ENCODE data around the gene EXOC3L1.

The EXOC3L1 gene

DNA sequence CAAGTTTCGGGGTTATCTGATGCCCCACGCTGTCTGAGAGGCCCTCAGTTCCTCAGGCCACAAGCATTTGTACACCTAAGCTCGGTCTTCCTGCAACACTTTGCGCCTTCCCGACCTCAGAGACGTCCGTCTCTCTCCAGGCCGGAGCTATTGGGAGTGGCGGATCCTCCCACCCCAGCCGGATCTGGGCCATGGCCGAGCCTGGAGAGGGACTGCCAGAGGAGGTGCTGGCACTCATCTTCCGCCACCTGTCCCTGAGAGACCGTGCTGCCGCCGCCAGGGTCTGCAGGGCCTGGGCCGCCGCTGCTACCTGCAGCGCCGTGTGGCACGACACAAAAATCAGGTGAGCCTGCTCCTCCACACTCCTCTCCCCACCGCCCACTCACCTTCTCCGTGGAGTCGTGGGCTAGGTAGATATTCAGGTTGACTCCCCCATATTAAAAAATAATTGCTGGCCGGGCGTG is 28.3 kb downstream of the EXOC3L1 start:
- DNase-seq = no peak

DNA sequence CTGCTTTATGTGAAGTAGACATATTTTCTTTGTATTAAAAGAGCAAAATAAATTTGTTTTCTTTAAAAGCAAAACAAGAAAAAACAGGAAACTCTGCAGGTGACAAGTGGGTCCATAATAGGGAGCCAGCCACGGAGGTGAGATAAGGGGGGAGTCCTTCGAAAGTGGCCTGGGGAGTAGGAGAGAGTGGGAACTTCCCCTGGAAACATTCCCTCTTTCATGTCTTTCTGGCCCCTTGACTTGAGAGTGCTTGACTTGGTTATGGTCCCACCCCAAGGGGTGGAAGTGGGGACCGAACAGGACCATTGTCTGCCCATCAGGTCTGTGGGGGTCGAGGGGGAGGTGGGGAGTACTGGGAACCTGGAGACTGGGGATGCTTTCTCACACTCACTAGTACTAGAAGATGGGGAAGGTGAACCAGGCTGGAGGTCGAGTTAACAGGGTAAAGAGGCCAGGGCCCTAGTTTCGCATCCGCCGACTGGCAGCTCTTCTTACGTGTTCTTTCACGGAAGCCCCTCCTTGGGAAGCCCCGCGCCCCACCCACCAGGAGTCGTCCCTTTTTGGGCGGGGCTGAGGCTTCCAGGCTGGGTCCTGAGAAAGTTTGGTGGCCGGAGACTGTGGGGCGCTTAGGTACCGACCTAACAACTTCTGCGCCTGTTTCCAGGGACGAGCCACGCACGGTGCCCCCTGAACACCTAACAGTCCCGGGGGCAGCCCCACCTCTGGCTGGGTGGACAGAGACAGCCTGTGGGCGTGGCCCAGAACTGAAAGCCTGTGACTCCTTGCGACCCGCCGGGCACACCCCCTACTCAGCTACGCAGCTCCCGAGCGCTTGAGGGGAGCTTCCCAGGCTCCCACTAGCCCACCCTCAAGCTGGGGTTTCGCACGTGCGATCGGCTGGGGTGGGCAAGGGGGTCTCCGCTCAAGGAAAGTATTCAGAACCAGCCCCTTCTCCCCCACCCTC is 31.0 kb downstream of the EXOC3L1 start:
- no peak for DNase-seq

DNA sequence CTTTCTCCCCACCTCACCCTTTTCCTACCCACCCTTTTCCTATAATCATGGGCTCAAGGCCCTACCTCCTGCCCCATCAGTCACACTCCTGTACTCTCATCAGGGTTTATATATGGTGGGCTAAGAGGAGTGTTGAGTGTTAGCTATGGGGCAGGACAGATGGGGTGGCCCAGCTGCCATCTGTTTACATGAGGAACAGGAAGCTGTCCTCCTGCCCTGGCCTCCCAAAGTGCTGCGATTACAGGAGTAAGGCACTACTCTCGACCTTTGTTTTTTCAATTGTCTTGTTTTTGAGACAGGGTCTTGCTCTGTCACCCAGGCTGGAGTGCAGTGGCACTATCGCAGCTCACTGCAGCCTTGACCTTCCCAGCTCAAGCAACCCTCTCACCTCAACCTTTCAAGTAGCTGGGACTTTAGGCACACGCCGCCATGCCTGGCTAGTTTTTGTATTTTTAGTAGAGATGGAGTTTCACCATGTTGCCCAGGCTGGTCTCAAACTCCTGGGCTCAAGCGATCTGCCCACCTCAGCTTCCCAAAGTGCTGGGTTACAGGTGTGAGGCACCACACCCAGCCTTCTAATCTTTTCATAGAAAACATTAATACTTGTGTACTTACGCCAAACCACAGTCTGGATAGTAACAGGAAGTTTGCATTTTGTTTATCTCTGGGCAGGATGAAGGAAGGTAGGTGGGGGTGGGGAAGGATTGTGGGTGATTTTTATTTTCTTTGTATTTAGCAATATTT is 31.9 kb downstream of the EXOC3L1 start:
- DNase-seq = no peak

DNA sequence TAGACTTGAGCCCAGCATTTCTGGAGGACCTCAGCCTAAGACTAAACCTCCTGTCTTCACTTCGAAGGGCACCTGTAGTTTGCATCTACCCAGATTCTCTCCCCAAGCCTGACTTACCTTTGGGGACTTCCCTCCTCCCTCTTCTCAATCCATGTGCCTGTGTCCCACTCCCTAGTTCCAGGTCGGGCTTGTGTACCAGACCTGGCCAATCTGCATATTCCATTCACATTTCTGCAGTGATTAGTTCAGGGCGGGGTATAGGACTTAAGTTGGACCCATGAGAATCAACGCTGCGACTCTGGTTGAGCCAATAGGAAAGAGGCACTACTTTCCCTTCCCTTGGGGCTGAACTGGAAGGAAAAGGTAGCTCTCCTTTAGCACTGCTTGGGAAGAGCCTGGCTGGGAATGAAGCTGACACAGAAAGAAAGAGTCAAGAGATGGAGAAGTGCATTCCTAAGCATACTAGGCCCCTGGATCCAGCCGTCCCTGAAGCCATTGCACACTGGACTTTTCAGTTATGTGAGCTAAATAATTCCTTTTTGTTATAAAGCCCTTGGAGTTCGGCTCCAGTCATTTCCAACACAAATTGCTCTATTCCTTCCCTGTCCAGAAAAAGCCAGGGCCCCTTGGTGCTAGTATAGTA is 32.7 kb downstream of the EXOC3L1 start:
- no peak for DNase-seq

DNA sequence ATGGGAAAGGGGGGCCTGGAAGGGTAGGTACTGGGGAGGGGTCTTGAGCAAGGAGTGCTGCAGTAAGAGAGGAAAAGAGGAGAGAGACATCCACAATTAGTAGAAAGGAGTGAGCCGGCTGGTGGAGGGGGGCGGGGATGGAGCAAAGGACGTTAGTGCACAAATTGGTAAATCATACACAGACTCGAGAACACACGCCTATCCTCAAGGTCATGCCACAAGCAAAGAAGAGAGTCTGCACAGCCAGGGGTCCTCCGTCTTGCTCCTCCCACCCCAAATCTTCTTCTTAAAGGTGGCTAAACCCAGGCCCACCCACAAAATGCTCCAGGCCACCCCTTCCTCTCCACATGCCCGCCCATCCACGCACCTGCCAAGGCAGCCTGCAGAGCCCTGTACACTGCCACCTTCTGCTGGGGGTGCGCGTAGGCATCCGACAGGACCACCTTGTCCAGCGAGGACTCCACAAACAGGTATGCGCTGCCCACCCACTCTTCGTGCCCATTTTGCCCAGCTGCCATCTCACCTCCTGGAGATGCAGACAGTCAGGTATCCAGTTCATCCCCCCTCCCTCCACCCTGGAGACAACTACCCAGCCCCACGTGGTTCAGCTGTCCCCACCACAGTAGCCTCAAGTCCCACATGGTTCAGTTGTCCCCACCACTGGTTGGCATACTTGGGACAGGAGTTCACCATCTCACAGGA is 33.6 kb downstream of the EXOC3L1 start:
- DNase-seq = no peak

DNA sequence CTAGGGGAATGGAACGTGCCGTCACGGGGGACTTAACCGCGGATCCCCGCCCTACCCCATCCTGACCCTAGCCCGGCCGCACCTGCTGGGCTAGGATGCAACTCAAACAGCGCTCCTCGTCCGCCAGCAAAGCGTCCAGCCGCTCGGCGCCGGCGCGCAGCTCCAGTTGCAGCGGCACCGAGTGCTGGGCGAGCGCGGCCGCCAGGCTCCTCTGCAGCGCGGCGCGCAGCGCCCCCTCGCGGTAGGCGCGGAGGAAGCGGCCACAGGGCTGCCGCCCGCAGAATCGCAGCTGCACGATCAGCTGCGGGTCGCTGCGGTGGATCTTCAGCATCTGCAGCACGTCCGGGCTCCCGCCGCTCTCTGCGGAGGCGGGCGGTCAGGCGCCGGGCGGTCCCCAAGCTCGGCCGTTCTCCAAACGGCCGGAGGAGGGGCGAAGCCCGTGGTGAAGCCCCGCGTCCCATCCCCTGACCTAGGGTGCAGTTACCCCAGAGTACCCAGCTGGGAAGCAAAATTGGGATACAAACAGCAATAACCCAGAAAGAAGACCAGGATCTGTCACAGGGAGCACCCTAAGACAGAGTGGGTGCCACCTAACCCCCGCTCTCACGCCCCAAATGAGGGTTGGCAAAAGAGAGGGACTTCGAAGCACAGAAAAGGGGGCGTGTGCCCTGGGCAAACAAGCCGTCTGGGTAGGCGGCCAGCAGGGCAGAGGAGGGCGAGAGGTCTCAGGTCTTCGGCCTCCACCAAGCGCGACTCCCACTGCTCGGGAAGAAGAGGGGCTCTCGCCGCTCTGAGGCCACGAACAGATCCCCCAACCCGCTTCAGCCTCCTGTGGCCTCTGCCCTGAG is 34.4 kb downstream of the EXOC3L1 start:
- peak; percentile 44 for DNase-seq

DNA sequence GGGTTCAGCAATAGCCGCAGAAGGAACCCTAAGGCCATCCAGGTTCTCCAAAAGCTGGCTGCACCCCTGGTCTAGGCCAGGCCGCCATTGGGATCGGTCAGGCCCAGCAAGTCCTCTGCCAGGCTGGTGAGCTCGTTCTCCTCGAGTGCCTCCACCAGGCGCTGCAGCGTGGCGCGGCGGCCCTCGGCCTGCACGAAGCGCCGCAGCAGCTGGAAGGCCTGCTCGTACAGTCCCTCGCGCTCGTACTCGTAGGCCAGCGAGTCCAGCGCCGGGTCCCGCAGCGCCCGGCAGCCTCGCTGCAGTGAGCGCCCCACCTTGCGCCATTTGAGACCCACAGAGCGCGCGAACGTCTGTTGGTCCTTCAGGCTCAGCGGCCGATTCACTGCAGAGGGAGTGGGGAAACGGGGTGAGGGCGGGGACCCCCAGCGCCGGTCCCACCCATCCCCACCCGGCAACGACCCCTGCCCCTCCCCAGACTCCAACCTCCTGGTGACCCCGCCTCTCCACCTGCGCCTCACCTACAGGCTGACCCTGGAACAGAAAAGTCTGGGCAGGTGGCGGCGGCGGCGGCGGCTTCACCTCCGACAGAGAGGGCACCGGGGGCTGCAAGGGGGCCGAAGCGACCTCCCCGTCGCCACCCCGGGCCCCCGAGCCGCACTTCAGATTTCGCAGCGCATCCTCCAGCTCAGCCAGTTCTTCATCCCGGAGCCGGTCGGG is 35.2 kb downstream of the EXOC3L1 start:
- no peak for DNase-seq

DNA sequence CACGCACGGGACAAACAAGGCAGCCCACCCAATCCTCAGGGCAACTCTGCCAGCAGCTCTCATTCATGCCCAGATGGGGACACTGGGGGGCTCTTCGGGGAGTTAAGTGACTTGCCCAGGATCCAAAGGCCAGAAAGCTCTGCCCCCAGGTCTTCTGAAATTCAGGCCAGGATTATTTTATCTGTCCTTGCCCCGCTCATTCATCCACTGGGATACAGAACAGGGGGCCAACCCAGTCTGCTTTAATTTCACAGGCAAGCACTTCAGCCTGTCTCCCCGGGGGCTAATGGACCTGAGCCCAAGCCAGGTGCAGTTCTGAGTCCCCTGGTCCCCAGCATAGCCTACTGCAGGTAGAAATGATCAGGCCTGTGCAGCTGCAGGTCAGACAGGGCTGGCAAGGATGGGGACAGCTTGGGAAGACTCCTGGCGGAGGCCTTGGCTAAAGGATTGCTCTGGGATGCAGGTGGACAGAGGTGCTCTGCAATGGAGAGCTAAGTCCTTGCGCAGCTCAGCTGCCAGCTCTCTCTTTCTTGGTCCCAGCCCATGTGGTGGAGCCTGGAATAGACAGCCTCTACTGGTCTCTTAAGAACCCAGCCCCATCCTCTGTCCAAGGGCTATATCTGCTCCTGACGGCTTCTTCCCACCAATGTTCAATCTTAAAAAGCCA is 38.4 kb downstream of the EXOC3L1 start:
- DNase-seq = no peak

DNA sequence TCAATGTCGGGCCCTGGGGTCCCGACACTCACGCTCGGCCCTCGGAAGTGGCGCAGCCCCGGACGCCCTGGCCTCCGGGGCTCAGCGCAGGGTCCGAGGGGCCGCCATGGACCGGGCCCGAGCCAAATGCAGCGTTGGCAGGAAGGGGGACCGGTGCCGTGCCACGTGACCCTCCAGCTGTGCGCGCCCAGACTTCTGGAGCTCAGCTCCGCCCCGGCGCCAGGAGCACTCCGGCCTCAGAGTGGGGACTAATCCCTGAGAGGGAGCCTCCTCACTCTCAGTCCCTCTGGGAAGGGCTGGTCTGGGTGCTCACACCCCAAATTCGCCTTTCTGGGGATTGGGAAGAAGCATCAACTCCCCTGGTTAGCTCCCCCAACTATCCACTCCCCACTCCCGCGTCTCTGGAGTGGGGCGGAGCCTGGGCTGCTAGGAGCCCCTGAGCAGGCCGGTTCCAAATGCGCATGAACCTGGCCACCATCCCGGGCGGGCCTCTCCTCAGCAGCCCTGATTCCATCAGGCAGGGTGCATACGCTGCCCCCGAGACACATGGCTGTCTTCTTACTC is 39.0 kb downstream of the EXOC3L1 start, which contains the start of gene B3GNT9:
TSS of gene B3GNT9 (minus strand) at position 166 of the 564 bp plus-strand sequence. CDS start 513 bp downstream, outside the sequence.
- peak; percentile 51 for DNase-seq

DNA sequence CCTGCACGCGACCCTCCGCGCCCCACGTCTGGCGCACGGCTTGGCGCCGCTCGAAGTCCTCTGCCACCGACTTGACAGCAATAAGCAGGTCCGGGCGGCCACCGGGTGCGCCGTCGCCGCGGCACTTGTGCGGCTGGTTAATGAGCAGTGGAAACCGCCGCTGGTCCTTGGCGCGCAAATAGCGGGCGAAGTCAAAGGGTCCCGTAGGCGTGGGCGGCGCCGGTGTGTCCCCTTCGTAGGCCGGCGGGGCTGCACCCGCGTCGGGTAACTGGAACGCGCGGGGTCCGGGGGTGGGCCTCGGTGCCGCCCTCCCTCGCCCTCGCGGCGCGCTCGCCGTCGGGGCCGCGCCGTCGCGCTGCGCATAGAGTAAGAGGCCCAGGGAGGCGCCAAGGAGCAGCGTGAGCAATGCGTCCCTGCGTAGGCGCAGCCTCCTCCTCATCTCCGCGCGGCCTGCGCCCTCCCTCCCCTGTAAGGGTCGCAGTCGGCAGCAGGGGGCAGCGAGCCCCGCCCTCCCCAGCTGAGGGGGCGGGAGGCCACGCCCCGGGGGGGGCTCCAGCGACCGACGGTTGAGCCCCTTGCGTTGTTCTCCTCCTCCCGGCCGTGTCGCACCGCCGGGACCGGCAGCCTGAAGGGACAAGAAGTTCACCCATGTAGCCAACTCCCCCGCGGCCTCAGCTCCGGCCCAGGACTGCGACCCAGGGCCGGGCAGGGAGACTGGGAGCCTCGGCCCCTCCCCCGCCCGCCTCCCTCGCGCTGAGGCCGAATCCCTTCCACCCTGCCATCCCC is 39.7 kb downstream of the EXOC3L1 start:
- no peak for DNase-seq

DNA sequence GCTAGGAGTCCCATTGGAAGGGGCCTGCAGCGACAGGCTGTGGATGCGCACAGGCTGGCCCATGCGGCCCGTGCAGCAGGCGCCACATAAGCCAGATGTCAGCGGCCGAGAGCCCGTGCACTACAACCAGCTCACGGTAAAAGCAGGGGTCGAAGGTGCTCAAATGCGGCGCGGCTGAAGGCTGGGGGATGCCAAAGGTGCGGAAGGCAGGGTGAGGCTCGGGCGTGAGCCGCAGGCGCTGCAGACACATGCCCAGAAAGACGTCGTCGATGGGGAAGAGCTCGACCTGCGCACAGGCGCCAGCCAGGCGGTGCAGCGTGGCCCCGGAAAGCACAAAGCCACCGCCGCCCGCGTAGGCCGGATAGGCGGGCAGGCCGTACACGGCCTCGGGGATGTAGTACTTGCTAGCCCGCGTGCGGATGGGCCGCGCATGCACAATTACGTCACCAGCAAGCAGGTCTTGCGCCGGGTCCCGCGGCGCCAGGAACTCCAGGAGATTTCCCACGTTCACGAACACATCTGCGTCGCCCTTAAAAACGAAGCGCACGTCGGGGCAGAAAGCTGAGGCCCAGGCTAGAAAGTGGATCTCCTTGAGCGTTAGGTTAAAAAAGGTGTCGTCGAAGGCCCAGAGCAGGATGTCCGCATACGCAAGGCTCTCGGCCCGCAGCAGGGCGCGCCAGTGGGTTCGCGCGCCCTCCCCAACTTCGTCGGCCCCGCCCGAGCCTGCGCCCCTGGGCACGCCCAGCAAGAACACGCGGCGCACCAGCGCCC is 40.5 kb downstream of the EXOC3L1 start:
- DNase-seq = no peak

DNA sequence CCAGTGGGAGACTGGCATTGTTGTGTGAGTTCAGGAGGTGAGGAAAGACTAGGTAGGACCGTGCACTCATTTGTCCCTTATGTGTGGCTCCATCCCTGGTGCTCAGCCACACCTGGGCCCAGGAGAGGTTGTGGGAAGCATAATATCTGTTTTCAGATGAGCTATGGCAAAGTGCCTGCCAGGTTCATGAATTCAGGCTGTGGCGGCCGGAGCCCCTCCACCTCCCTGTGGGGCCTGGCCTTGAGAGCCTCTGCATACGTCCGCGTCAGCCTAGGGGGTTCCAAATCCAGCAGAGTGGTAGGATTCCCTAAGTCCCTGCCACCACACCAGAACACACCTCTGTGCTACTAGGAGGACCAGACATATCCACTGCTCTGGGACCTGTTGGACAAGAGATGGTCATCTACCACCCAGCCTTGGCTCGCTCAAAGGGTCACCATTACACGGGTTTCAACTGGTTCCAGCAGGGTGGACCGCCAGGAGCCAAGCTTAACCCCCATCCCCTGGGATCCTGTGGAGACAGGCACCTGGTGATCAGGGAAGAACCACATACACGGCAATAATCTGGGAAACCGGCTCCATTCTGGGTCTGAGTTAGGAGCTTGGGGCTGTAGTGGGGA is 41.2 kb downstream of the EXOC3L1 start:
- no peak for DNase-seq

DNA sequence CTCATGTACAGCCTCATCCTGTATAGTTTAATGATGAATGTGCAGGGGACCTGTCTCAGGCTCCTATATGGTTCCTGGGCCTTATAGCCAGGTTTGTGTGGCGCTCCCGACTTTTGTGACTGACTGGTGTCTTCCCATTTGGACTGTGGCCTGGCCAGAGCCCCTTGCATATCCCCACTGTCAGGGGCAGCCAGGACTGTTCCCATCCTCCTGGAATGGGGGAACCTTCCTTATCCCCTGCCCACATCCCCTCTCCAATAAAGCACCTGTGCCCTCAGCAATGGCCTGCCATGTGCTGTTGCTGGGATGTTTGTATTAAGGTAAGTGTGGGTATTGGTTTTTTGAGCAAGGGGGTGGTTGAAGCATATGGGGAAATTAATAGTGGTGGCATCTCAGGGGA is 41.7 kb downstream of the EXOC3L1 start:
- DNase-seq = no peak

DNA sequence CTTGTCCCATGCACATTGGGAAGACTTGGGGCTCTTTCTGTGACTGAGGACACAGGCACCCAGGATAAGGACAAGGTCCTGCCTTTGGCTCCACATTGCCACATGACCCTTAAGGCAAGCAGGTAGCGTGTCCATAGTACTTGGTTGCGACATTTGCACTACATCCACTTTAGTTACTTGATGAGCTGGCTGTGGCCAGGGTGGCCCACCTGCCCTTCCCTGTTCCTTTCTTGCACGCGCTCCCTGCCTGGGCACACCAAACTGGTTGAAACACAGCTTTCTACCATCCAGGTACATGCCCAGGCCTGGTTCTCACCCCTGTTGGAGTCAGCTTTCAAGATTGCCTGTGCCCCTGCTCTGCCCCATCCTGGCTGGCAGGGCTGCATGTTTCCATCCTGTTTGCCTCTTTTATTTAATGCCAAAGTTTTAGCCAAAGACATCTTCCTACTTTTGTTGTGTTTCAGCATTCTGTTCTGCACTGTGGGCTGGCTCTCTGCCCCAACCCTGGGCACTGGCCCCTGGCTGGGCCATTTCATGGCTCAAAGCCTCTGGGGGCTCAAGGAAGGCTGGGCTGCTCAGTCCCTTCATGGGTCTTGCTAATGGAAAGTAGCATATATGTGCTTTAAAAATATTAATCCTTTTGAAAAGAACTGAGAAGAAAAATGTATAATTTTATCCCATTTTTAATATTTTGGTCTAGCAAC is 42.3 kb downstream of the EXOC3L1 start:
- no peak for DNase-seq

DNA sequence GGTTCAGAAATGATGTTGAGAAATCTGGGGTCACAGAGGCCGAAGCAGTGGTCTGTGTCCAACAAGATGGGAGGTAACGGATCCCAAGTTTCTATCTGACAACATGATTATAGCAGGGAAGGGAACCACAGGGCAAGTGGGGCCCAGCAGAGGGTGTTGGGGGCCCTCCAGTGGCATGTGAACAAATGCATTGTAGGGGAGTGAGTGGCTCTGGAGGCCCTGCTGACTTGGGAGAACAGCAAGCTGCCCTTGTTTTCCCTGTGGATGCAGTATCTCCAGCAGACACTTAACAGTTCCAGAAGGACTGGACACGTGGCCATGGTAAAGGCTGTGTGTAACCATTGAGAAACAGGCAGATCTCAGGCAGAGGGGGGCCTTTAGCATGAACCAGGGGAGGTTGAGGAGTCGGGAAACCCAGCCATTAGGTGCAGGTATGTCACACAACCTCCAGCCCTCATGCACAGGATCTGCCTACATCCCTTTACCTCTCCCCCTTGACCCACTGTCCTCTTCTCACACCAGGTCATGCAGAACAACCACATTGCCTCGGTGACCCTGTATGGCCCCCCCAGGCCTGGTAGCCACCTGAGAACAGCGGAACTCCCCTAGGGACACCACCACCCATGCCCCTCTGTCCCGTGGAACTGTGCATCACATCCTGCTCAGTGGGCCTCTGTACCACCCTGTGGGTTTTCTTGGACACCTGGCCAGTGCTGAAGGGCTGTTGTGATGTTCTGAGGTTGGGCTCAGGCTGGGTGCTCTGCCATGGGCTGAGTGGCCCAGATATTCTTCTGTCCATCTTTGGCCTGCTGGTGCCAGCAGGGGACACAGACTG is 43.2 kb downstream of the EXOC3L1 start:
- no peak for DNase-seq

DNA sequence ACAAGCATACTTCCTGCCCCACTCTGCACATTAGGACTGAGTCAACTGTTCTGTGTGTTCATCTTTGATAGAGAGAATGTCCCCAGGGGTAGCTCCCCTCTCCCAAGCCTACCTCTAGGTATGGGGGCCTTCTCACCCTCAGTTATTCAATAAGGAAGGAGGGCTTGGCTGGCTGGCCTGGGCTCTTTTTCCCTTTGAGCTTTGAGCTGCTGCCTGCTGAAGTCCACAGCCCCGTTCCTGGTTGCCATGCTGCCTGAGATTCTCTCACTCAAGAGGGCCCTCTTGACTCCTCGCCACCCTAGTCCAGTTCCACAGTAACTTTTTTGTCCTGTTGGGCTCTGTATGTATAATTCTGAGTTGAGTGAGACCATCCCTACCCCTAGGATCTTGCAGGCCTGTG is 44.2 kb downstream of the EXOC3L1 start:
- DNase-seq = no peak
